Osteocyte (in vitro differentiated cells): ENCODE results near the gene BCL2. TPM values are rescaled to one million over a fixed set of nuclear protein-coding genes. Genes with fewer than 3 reads are reported as not detected.

Experiments used
- DNase-seq: peaks from one replicate; pipeline ENCODE4 v3.0.0; 2021; ENCODE audit warnings: mixed read lengths; ENCODE audit not compliant: unreplicated experiment; ENCODE audit errors: extremely low spot score
- H3K27ac Mint-ChIP-seq: one replicate; pipeline ENCODE4 v1.8.0; 2021; ENCODE audit warnings: mild to moderate bottlenecking, mixed read lengths; ENCODE audit not compliant: unreplicated experiment
- H3K27me3 Mint-ChIP-seq: one replicate; pipeline ENCODE4 v1.8.0; 2021; ENCODE audit warnings: mixed read lengths; ENCODE audit not compliant: unreplicated experiment
- H3K36me3 Mint-ChIP-seq: one replicate; pipeline ENCODE4 v1.8.0; 2021; ENCODE audit warnings: mixed read lengths; ENCODE audit not compliant: unreplicated experiment
- H3K4me1 Mint-ChIP-seq: one replicate; pipeline ENCODE4 v1.8.0; 2021; ENCODE audit warnings: mixed read lengths; ENCODE audit not compliant: unreplicated experiment
- H3K4me3 Mint-ChIP-seq: one replicate; pipeline ENCODE4 v1.8.0; 2021; ENCODE audit warnings: mild to moderate bottlenecking, moderate library complexity, mixed read lengths; ENCODE audit not compliant: unreplicated experiment
- H3K9me3 Mint-ChIP-seq: one replicate; pipeline ENCODE4 v1.8.0; 2021; ENCODE audit warnings: mixed read lengths; ENCODE audit not compliant: unreplicated experiment
- total RNA-seq: library from RNA; stranded (reverse); gene quantifications from 2 replicates; pipeline ENCODE4 v1.2.1, GENCODE V29; 2021
- TF ChIP-seq, protein P1 (sequence below): fragments of 200-600 bp; sonication (generic); IDR thresholded peaks from 2 replicates; pipeline ENCODE4 v1.5.0; 2021; ENCODE audit warnings: antibody characterized with exemption, mild to moderate bottlenecking, moderate library complexity

The BCL2 gene
- total RNA-seq, 1 donor from 2014 or later, result 3.2 TPM

GRCh38 chr18:63326011-63326410, 6.4 kb upstream of the BCL2 start:
- TF ChIP-seq, protein P1, sequence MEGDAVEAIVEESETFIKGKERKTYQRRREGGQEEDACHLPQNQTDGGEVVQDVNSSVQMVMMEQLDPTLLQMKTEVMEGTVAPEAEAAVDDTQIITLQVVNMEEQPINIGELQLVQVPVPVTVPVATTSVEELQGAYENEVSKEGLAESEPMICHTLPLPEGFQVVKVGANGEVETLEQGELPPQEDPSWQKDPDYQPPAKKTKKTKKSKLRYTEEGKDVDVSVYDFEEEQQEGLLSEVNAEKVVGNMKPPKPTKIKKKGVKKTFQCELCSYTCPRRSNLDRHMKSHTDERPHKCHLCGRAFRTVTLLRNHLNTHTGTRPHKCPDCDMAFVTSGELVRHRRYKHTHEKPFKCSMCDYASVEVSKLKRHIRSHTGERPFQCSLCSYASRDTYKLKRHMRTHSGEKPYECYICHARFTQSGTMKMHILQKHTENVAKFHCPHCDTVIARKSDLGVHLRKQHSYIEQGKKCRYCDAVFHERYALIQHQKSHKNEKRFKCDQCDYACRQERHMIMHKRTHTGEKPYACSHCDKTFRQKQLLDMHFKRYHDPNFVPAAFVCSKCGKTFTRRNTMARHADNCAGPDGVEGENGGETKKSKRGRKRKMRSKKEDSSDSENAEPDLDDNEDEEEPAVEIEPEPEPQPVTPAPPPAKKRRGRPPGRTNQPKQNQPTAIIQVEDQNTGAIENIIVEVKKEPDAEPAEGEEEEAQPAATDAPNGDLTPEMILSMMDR, result no peak
- no peak for DNase-seq
- Mint-ChIP-seq H3K4me1 (peaks cover 6% of the 10 kb centered on the region), H3K9me3 (no peaks in the 10 kb centered on the region), H3K36me3 (peaks cover 15% of the 10 kb centered on the region), H3K27me3 (no peaks in the 10 kb centered on the region), H3K4me3 (no peak overlapping the region), H3K27ac (no peak overlapping the region)

GRCh38 chr18:63325086-63325686, 5.6 kb upstream of the BCL2 start:
- H3K27ac Mint-ChIP-seq, result no peak overlapping the region
- peaks cover 6% of the 10 kb centered on the region for H3K36me3 Mint-ChIP-seq
- peaks cover 6% of the 10 kb centered on the region for H3K4me1 Mint-ChIP-seq
- H3K9me3 Mint-ChIP-seq, result no peaks in the 10 kb centered on the region
- no peak overlapping the region for H3K4me3 Mint-ChIP-seq
- TF ChIP-seq, protein P1, result no peak
- no peaks in the 10 kb centered on the region for H3K27me3 Mint-ChIP-seq
- no peak for DNase-seq

DNA sequence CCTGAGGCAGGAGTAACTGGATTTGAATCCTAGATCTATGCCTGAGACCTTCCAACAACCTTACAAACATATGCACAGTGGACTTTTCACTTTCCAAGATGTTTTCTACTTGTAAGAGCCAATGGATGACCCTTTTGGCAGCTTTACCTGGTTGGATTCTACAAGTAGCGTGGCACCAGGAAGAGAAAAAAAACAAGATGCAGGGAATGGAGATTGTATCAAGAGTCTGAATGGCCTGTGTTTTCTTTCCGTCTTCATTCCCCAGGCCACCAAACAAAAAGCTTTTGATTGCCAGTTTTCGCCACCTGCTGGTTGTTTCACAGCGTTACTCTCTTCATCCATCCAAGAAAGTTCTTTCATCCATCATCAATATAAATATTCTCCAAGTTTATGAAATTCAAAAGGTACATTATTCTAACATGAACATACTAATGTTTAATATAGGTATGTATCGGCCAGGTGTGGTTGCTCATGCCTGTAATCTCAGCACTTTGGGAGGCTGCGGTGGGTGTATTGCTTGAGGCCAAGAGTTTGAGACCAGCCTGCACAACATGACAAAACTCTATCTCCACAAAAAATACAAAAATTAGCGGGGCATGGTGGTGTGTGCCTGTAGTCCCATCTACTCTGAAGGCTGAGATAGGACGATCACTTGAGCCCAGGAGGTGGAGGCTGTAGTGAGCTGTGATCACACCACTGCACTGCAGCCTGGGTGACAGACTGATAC, 3.5 kb upstream of the BCL2 start:
- Mint-ChIP-seq H3K4me1 (peaks cover 18% of the 10 kb centered on the region), H3K27ac (no peak overlapping the region), H3K36me3 (peaks cover 5% of the 10 kb centered on the region), H3K4me3 (no peak overlapping the region), H3K9me3 (no peaks in the 10 kb centered on the region), H3K27me3 (peaks cover 2% of the 10 kb centered on the region)
- TF ChIP-seq, protein P1, result peak; percentile 87
- DNase-seq, result no peak

GRCh38 chr18:63322206-63322605, 2.6 kb upstream of the BCL2 start:
- Mint-ChIP-seq H3K4me3 (no peak overlapping the region), H3K9me3 (no peaks in the 10 kb centered on the region), H3K27ac (no peak overlapping the region), H3K36me3 (no peaks in the 10 kb centered on the region), H3K27me3 (peaks cover 2% of the 10 kb centered on the region), H3K4me1 (peaks cover 23% of the 10 kb centered on the region)
- TF ChIP-seq, protein P1, result no peak
- no peak for DNase-seq

DNA sequence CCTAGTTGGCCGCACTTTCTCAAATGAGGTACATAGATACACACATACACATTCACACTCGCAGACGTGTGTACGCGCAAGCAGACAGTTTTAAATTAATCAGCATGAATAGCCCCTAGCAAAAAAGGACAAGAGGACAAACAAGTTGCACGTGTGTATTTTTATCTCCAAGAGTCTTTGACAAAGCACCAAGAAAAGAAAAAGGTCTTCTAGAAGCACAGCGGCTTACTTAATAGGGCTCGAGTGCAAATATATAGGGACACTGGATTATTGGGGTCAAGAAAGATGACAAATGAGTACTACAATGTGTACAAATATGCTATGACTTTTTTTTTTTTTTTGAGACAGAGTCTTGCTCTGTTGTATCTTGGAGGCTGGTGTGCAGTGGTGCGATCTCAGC, 1.7 kb upstream of the BCL2 start:
- TF ChIP-seq, protein P1, result no peak
- Mint-ChIP-seq H3K27ac (no peak overlapping the region), H3K36me3 (no peaks in the 10 kb centered on the region), H3K4me1 (peaks cover 28% of the 10 kb centered on the region), H3K27me3 (peaks cover 2% of the 10 kb centered on the region), H3K9me3 (no peaks in the 10 kb centered on the region), H3K4me3 (peak overlapping the region; percentile 74)
- no peak for DNase-seq
